ENCODE results near the gene ILDR1. TPM values are rescaled to one million over a fixed set of nuclear protein-coding genes. Genes with fewer than 3 reads are reported as not detected.

Gene ILDR1
- total RNA-seq, 1 donor from 2014 or later = 4.1 TPM

- H3K9me3 Mint-ChIP-seq = peaks cover 19% of the 10 kb centered on the region
- no peaks in the 10 kb centered on the region for H3K4me1 Mint-ChIP-seq
- H3K36me3 Mint-ChIP-seq = peaks cover 5% of the 10 kb centered on the region
- no peak overlapping the region for H3K4me3 Mint-ChIP-seq
- no peak overlapping the region for H3K27ac Mint-ChIP-seq
- DNase-seq (ENCODE audit: low spot score in 2 of 2, unreplicated experiment in 2 of 2) = no peak
- no peaks in the 10 kb centered on the region for H3K27me3 Mint-ChIP-seq (ENCODE audit: low read depth)
- TF ChIP-seq CTCF (IDR thresholded peaks at IDR 0.05; ENCODE audit: unreplicated experiment) = no peak
Measured at GRCh38 chr3:121957674-121958415, 64.2 kb downstream of the ILDR1 start.

GRCh38 chr3:121956363-121956762 is 65.7 kb downstream of the ILDR1 start:
- no peak overlapping the region for H3K4me3 Mint-ChIP-seq
- no peak for TF ChIP-seq CTCF (IDR thresholded peaks at IDR 0.05; ENCODE audit: unreplicated experiment)
- DNase-seq (ENCODE audit: low spot score in 2 of 2, unreplicated experiment in 2 of 2) = no peak

GRCh38 chr3:121951291-121951919 is 70.6 kb downstream of the ILDR1 start:
- Mint-ChIP-seq H3K27me3 (ENCODE audit: low read depth) (no peaks in the 10 kb centered on the region), H3K4me3 (no peak overlapping the region), H3K36me3 (peaks cover 7% of the 10 kb centered on the region), H3K4me1 (no peaks in the 10 kb centered on the region), H3K9me3 (peaks cover 31% of the 10 kb centered on the region), H3K27ac (no peak overlapping the region)
- no peak for TF ChIP-seq CTCF (IDR thresholded peaks at IDR 0.05; ENCODE audit: unreplicated experiment)
- DNase-seq (ENCODE audit: low spot score in 2 of 2, unreplicated experiment in 2 of 2) = no peak

More at GRCh38 chr3:121956363-121956762, 65.7 kb downstream of the ILDR1 start:
- peaks cover 5% of the 10 kb centered on the region for H3K36me3 Mint-ChIP-seq
- H3K27ac Mint-ChIP-seq = no peak overlapping the region
- no peaks in the 10 kb centered on the region for H3K27me3 Mint-ChIP-seq (ENCODE audit: low read depth)
- H3K9me3 Mint-ChIP-seq = peaks cover 27% of the 10 kb centered on the region
- H3K4me1 Mint-ChIP-seq = no peaks in the 10 kb centered on the region

GRCh38 chr3:121948641-121949040 is 73.4 kb downstream of the ILDR1 start:
- Mint-ChIP-seq H3K27me3 (ENCODE audit: low read depth) (no peaks in the 10 kb centered on the region), H3K36me3 (peaks cover 2% of the 10 kb centered on the region), H3K27ac (no peak overlapping the region), H3K9me3 (peaks cover 20% of the 10 kb centered on the region), H3K4me1 (no peaks in the 10 kb centered on the region), H3K4me3 (no peak overlapping the region)
- no peak for DNase-seq (ENCODE audit: low spot score in 2 of 2, unreplicated experiment in 2 of 2)
- TF ChIP-seq CTCF (IDR thresholded peaks at IDR 0.05; ENCODE audit: unreplicated experiment) = no peak

- peaks cover 6% of the 10 kb centered on the region for H3K36me3 Mint-ChIP-seq
- H3K9me3 Mint-ChIP-seq = no peaks in the 10 kb centered on the region
- H3K4me1 Mint-ChIP-seq = peaks cover 33% of the 10 kb centered on the region
- peak overlapping the region; percentile 85 for H3K27ac Mint-ChIP-seq
- H3K27me3 Mint-ChIP-seq (ENCODE audit: low read depth) = no peaks in the 10 kb centered on the region
- H3K4me3 Mint-ChIP-seq = no peak overlapping the region
- no peak for DNase-seq (ENCODE audit: low spot score in 2 of 2, unreplicated experiment in 2 of 2)
- TF ChIP-seq CTCF (IDR thresholded peaks at IDR 0.05; ENCODE audit: unreplicated experiment) = no peak
Measured at GRCh38 chr3:121943431-121943830, 78.6 kb downstream of the ILDR1 start.

Measured in mesothelial cell of epicardium (in vitro differentiated cells).